Stimulated activated CD8-positive, alpha-beta memory T cell treated with anti-CD3 and anti-CD28 coated beads, Interleukin-2, amount 100 ng/mL, for 1 hour (primary cell): ENCODE data around the gene LRRC41.
"Not testable (repeated sequence)": the region's sequence is repeated elsewhere in the genome, so short reads cannot be mapped to it uniquely, and the experiment has no call there.

Source experiments
- DNase-seq, 2 donors: peaks; one replicate each; pipeline ENCODE4 v3.0.0-alpha.2; 2020; ENCODE audit warnings: low read depth in 2 of 2

Gene LRRC41

GRCh38 chr1:46244656-46245371 is 58.6 kb downstream of the LRRC41 start:
- no peak for DNase-seq

DNA sequence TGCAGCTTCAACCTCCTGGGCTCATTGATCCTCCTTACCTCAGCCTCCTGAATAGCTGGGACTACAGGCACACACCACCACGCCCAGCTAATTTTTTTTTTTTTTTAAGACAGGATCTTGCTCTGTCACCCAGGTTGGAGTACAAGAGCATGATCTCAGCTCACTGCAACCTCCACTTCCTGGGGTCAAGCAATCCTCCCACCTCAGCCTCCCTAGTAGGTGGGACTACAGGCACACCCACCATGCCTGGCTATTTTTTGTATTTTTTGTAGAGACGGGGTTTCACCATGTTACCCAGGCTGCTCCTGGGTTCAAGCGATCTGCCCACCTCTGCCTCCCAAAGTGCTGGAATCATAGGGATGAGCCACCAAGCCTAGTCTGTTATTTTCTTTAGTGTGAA is 59.6 kb downstream of the LRRC41 start:
- not testable (repeated sequence) for DNase-seq

DNA sequence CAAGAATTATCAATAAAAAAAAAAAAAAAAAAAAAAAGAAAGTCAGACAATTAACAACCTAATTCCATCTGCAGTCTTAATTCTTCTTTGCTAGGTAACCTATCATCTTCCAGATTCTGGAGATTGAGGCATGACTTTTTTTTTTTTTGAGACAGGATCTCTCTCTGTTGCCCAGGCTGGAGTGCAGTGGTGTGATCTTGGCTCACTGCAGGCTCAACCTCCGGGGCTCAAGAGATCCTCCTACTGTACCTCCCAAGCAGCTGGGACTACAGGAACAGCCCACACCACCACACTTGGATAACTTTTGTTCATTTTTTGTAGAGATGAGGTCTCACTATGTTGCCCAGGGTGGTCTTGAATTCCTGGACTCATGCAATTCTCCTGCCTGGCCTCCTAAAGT is 60.5 kb downstream of the LRRC41 start:
- no peak for DNase-seq

DNA sequence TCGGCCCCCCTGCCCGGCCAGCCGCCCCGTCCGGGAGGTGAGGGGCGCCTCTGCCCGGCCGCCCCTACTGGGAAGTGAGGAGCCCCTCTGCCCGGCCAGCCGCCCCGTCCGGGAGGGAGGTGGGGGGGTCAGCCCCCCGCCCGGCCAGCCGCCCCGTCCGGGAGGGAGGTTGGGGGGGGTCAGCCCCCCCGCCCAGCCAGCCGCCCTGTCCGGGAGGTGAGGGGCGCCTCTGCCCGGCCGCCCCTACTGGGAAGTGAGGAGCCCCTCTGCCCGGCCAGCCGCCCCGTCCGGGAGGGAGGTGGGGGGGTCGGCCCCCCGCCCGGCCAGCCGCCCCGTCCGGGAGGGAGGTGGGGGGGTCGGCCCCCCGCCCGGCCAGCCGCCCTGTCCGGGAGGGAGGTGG is 61.7 kb downstream of the LRRC41 start:
- not testable (repeated sequence) for DNase-seq

- DNase-seq = not testable (repeated sequence)
These were observed 64.6 kb downstream of the LRRC41 start for GRCh38 chr1:46238865-46239264.

GRCh38 chr1:46236882-46237281 is 66.5 kb downstream of the LRRC41 start:
- DNase-seq = no peak

DNA sequence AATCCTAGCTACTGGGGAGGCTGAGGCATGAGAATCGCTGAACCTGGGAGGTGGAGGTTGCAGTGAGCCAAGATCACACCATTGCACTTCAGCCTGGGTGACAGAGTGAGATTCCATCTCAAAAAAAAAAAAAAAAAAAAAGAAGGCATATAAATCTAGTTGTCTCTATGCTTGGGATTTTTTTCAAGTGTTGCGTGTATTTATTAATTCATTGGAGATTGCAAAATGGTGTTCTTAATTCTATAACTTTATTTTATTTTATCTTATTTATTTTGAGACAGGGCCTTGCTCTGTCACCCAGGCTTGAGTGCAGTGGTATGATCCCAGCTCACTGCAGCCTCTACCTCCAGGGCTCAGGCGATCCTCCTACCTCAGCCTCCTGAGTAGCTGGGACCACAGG is 72.2 kb downstream of the LRRC41 start:
- DNase-seq = not testable (repeated sequence)
